HEK293T (cell line): ENCODE data around the gene CRTAP.

Experiments
- ARNT ChIP-seq: fragments of 450-650 bp; IDR thresholded peaks from 2 replicates; pipeline ENCODE4 v1.6.1; 2017; ENCODE audit warnings: mild to moderate bottlenecking
- BHLHE40 ChIP-seq: fragments of 450-650 bp; IDR thresholded peaks from 2 replicates; pipeline ENCODE4 v1.6.1; 2016; ENCODE audit warnings: mild to moderate bottlenecking, moderate library complexity, borderline replicate concordance
- ELF4 ChIP-seq: fragments of 450-650 bp; IDR thresholded peaks from 2 replicates; pipeline ENCODE4 v1.6.1; 2017; ENCODE audit warnings: antibody characterized with exemption
- FOXA1 ChIP-seq: fragments of 450-650 bp; IDR thresholded peaks from 2 replicates; pipeline ENCODE4 v1.6.1; 2016; ENCODE audit warnings: mild to moderate bottlenecking
- SP1 ChIP-seq: fragments of 450-650 bp; IDR thresholded peaks from 2 replicates; pipeline ENCODE4 v1.6.1; 2017
- TARDBP ChIP-seq: fragments of 450-650 bp; IDR thresholded peaks from 2 replicates; pipeline ENCODE4 v1.6.1; 2016
- TF ChIP-seq, protein P1 (sequence below): fragments of 450-650 bp; IDR thresholded peaks from 2 replicates; pipeline ENCODE4 v1.6.1; 2016

DNA sequence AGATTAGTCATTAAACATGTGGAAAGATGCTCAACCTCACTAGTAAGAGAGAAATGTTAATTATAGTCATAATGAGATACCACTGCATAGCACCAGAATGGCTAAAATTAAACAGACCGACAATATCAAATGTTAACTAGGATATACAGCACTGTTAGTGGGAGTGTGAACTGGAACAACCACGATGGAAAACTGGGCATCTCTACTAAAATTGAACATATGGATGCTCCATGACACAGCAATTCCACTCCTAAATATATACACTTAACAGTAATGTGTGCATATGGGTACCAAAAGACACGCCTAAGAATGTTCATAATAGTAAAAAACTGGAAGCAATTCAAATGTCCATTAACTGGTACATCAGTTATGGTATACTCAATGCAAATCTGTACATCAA is 41.5 kb downstream of the CRTAP start:
- TF ChIP-seq ELF4: no peak
- no peak for TF ChIP-seq SP1
- no peak for TF ChIP-seq FOXA1
- no peak for TF ChIP-seq BHLHE40
- TF ChIP-seq ARNT: no peak
- TF ChIP-seq, protein P1, sequence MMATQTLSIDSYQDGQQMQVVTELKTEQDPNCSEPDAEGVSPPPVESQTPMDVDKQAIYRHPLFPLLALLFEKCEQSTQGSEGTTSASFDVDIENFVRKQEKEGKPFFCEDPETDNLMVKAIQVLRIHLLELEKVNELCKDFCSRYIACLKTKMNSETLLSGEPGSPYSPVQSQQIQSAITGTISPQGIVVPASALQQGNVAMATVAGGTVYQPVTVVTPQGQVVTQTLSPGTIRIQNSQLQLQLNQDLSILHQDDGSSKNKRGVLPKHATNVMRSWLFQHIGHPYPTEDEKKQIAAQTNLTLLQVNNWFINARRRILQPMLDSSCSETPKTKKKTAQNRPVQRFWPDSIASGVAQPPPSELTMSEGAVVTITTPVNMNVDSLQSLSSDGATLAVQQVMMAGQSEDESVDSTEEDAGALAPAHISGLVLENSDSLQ: no peak
- no peak for TF ChIP-seq TARDBP
